HepG2 (cell line): Measurements from ENCODE around the gene EXOC1. TPM values are rescaled to one million over a fixed set of nuclear protein-coding genes. Genes with fewer than 3 reads are reported as not detected.

Experiments used
- ATAC-seq: fragments of 200-7000 bp; cut with Tn5 transposase; 3 replicates; pipeline ENCODE4 v1.9.1; 2020; ENCODE audit warnings: mild to moderate bottlenecking, moderate library complexity
- BruUV-seq: library from RNA; stranded (reverse); fragments of 400-500 nt; replicated peaks from 2 replicates; lab custom pipeline; 2021; lab: Mats Ljungman, UMichigan
- CTCF ChIA-PET: fragments of 300-600 bp; formaldehyde crosslinking; extraction: SDS; loops from one replicate; lab custom pipeline; 2021; ENCODE audit warnings: low total read pairs, inconsistent platforms, low intra/inter-chr PET ratio; lab: Yijun Ruan, JAX
- POLR2A ChIA-PET: fragments of 350-600 bp; sonication (Branson Sonifier 250); formaldehyde crosslinking; loops from one replicate; lab custom pipeline; 2020; ENCODE audit warnings: antibody characterized with exemption, inconsistent platforms; lab: Yijun Ruan, JAX
- DNase-seq: peaks from one replicate; pipeline ENCODE4 v3.0.0-alpha.2; 2015; ENCODE audit warnings: low spot score
- FAIRE-seq: peaks from 3 replicates; lab custom pipeline; 2011; peaks lifted over from hg19 to GRCh38; lab: Jason Lieb, UNC
- H2AFZ ChIP-seq: one replicate; pipeline ENCODE4 v1.6.1; 2011; ENCODE audit warnings: low read length, inconsistent platforms
- H3K27ac ChIP-seq: fragments of 300-600 bp; 3 replicates; pipeline ENCODE4 v1.8.0; 2011; ENCODE audit warnings: mixed run types, mild to moderate bottlenecking, mixed read lengths, low read length, inconsistent platforms; ENCODE audit not compliant: insufficient read depth; ENCODE audit errors: extremely low read length
- H3K27me3 ChIP-seq, 2 experiments: fragments of 200-600 bp in 1 of 2; 2 replicates in 1 of 2; 3 replicates in 1 of 2; pipeline versions ENCODE4 v1.6.0 to v1.8.0; 2011; ENCODE audit warnings: low read length in 2 of 2, mild to moderate bottlenecking in 2 of 2, moderate library complexity in 2 of 2, inconsistent platforms in 1 of 2; ENCODE audit not compliant: insufficient read depth in 2 of 2, control insufficient read depth in 1 of 2
- H3K36me3 ChIP-seq, 2 experiments: fragments of 200-600 bp in 1 of 2; replicated peaks in 1 of 2; 2 replicates in 1 of 2; 3 replicates in 1 of 2; pipeline versions ENCODE4 v1.5.1 to v1.8.0; 2011; ENCODE audit warnings: low read length in 2 of 2, inconsistent platforms in 1 of 2; ENCODE audit not compliant: insufficient read depth in 2 of 2, control insufficient read depth in 1 of 2
- H3K4me1 ChIP-seq: 2 replicates; pipeline ENCODE4 v1.5.1; 2012; ENCODE audit warnings: low read length, inconsistent platforms; ENCODE audit not compliant: insufficient read depth
- H3K4me2 ChIP-seq: 2 replicates; pipeline ENCODE4 v1.6.0; 2011; ENCODE audit warnings: low read depth, low read length, inconsistent platforms
- H3K4me3 ChIP-seq, 3 experiments: fragments of 200-600 bp in 1 of 3; sonication (generic), shearing (Covaris generic) in 1 of 3; replicated peaks in 1 of 3; 2 replicates each; pipeline ENCODE4 v1.5.1; 2011 to 2016; ENCODE audit warnings: low read length in 3 of 3, inconsistent platforms in 2 of 3, low read depth in 2 of 3, mild to moderate bottlenecking in 2 of 3, control low read depth in 1 of 3, mixed read lengths in 1 of 3; ENCODE audit not compliant: insufficient read depth in 1 of 3
- H3K79me2 ChIP-seq: one replicate; pipeline ENCODE4 v1.6.1; 2011; ENCODE audit warnings: low read length, inconsistent platforms; ENCODE audit not compliant: insufficient read depth
- H3K9ac ChIP-seq: 2 replicates; pipeline ENCODE4 v1.6.0; 2011; ENCODE audit warnings: mild to moderate bottlenecking, low read depth, low read length, inconsistent platforms; ENCODE audit not compliant: insufficient read depth
- H3K9me3 ChIP-seq: 2 replicates; pipeline ENCODE4 v1.5.1; 2012; ENCODE audit warnings: mild to moderate bottlenecking, low read length
- H4K20me1 ChIP-seq: 2 replicates; pipeline ENCODE4 v1.6.0; 2011; ENCODE audit warnings: inconsistent platforms, mild to moderate bottlenecking, low read length, moderate library complexity; ENCODE audit not compliant: insufficient read depth
- DNMT1 ChIP-seq: sonication (generic); formaldehyde crosslinking; IDR thresholded peaks from 2 replicates; pipeline ENCODE4 v1.5.1; 2020; ENCODE audit warnings: mild to moderate bottlenecking, missing genetic modification reagents
- JUND ChIP-seq: sonication (generic); formaldehyde crosslinking; IDR thresholded peaks from 2 replicates; pipeline ENCODE4 v1.8.0; 2022; ENCODE audit warnings: mild to moderate bottlenecking, missing genetic modification reagents
- MAX ChIP-seq: IDR thresholded peaks from 2 replicates; pipeline ENCODE4 v1.6.1; 2012; ENCODE audit warnings: inconsistent platforms
- SMYD3 ChIP-seq: sonication (generic); formaldehyde crosslinking; IDR thresholded peaks from 2 replicates; pipeline ENCODE4 v1.8.1; 2023; ENCODE audit warnings: mild to moderate bottlenecking, missing genetic modification reagents
- ZBTB37 ChIP-seq: sonication (generic); formaldehyde crosslinking; IDR thresholded peaks from 2 replicates; pipeline ENCODE4 v1.4.0; 2020; ENCODE audit warnings: mild to moderate bottlenecking, missing genetic modification reagents
- ZFP36L1 ChIP-seq: sonication (generic); formaldehyde crosslinking; IDR thresholded peaks from 2 replicates; pipeline ENCODE4 v1.8.0; 2022; ENCODE audit warnings: mild to moderate bottlenecking, missing genetic modification reagents, moderate library complexity
- ZNF160 ChIP-seq: sonication (generic); formaldehyde crosslinking; IDR thresholded peaks from 2 replicates; pipeline ENCODE4 v1.8.0; 2022; ENCODE audit warnings: mild to moderate bottlenecking, inconsistent platforms, missing genetic modification reagents
- ZNF235 ChIP-seq: sonication (generic); formaldehyde crosslinking; IDR thresholded peaks from 2 replicates; pipeline ENCODE4 v1.8.1; 2023; ENCODE audit warnings: mild to moderate bottlenecking, missing genetic modification reagents, borderline replicate concordance
- ZNF292 ChIP-seq: sonication (generic); formaldehyde crosslinking; IDR thresholded peaks from 2 replicates; pipeline ENCODE4 v1.8.1; 2022; ENCODE audit warnings: mild to moderate bottlenecking, low read depth, missing genetic modification reagents, borderline replicate concordance
- ZNF644 ChIP-seq: IDR thresholded peaks from 2 replicates; pipeline ENCODE4 v1.6.1; 2016; ENCODE audit warnings: low read depth
- in situ Hi-C: cut with HindIII; loops from 2 replicates; pipeline ENCODE4 v1.10.0; 2017; ENCODE audit warnings: low pct_unique_long_range_greater_than_20kb; ENCODE audit not compliant: extremely low pct_ligation_motif_present
- intact Hi-C: fragments of 100-400 bp; cut with micrococcal nuclease; formaldehyde crosslinking; loops from one replicate; pipeline ENCODE4 v1.10.0; 2022; ENCODE audit not compliant: unreplicated experiment
- polyA plus RNA-seq, 8 experiments: library from polyadenylated mRNA; depleted of rRNA in 3 of 8; stranded (reverse) in 7 of 8; unstranded in 1 of 8; fragments of >200 nt; fragmentation: Illumina TruSeq in 4 of 8; extraction: Trizol in 4 of 8; gene quantifications; 2 replicates each; pipeline versions ENCODE4 v1.2.1 to v1.2.3, GENCODE V29; 2011 to 2016; ENCODE audit warnings: low read depth in 4 of 8, missing spikeins in 1 of 8, mixed read lengths in 1 of 8; ENCODE audit not compliant: insufficient read depth in 1 of 8
- total RNA-seq, 5 experiments: library from RNA; depleted of rRNA; stranded (reverse); fragments of >200 nt; fragmentation: Illumina TruSeq; extraction: Trizol; gene quantifications; 2 replicates each; pipeline ENCODE4 v1.2.3, GENCODE V29; 2016; ENCODE audit warnings: low read depth in 1 of 5

The EXOC1 gene
- total and polyA plus RNA-seq, 2 of the 13 experiments (the other 11 are each of a cell fraction or from before 2014, with no cell fraction given) = 9.1 to 18.4 TPM

- no peaks in the 10 kb centered on the region for H3K9me3 ChIP-seq
- no peak overlapping the region for H2AFZ ChIP-seq
- no peaks in the 10 kb centered on the region for H3K27me3 ChIP-seq
- no peak for FAIRE-seq
- H3K27ac ChIP-seq = no peak overlapping the region
- BruUV-seq = no TSS peak
- H3K4me2 ChIP-seq = no peak overlapping the region
- no peaks in the 10 kb centered on the region for H3K4me1 ChIP-seq
- ChIA-PET CTCF (no interaction called here), POLR2A (no interaction called here)
- H3K9ac ChIP-seq = no peak overlapping the region
- no peaks in the 10 kb centered on the region for H3K79me2 ChIP-seq
- TF ChIP-seq DNMT1 (CRISPR knock-in tag) (no peak), MAX (no peak), ZBTB37 (CRISPR knock-in tag) (no peak), SMYD3 (no peak), ZNF292 (CRISPR knock-in tag) (no peak), ZNF235 (CRISPR knock-in tag) (no peak), ZNF160 (CRISPR knock-in tag) (no peak), ZFP36L1 (CRISPR knock-in tag) (no peak), JUND (CRISPR knock-in tag) (no peak), ZNF644 (CRISPR knock-in tag) (no peak)
- intact Hi-C loops (no loop called here), in situ Hi-C loops (no loop called here)
- no peak overlapping the region for H3K4me3 ChIP-seq
- no peak for DNase-seq
- H3K36me3 ChIP-seq = peaks cover 0 to 7% of the 10 kb centered on the region in 2 experiments; a peak in 1 of 5 replicates
- no peaks in the 10 kb centered on the region for H4K20me1 ChIP-seq
- no peak for ATAC-seq
Observed at GRCh38 chr4:55904576-55904975, 51.1 kb downstream of the EXOC1 start.
